ENCODE data around the gene ZNF407.

DNA sequence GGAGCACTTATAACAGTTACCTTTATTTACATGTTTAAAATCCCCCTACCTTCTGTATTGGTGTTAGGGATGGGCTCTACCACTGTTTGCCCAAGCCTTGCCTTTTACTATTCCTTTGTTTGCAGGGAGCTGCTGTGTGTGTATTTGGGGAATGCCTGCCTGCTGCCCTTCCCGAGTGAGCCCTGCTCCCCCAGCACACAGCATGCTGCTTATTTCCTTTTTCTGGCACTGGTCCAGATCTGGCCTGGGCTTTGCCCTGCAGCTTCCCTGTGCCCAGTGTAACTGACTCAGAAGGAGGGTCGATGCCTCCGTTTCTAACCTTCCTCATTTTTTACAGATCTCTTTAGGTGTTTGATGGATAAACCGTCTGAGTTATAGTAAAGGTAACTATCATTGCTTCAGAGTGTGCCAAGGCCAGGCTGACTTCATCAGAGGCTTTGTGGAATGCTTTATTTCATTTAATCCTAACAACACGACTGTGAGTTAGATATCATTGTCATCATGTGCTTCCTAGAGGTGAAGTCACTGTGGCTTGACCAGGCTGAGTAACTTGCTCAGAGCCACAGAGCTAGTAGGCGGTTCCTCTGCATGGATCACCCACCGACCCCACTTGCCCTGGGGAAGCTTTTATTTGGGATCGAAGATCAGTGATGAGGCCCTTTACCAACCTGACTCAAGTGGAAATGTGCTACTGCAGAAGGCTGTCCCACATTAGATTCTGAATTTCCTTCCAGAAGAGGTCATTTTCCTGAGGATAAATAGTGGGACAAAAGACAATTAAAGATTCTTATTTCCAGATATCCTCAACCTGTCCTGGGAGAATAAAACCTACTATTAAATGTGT, 238.8 kb downstream of the ZNF407 start:
- TF ChIP-seq, protein P1, sequence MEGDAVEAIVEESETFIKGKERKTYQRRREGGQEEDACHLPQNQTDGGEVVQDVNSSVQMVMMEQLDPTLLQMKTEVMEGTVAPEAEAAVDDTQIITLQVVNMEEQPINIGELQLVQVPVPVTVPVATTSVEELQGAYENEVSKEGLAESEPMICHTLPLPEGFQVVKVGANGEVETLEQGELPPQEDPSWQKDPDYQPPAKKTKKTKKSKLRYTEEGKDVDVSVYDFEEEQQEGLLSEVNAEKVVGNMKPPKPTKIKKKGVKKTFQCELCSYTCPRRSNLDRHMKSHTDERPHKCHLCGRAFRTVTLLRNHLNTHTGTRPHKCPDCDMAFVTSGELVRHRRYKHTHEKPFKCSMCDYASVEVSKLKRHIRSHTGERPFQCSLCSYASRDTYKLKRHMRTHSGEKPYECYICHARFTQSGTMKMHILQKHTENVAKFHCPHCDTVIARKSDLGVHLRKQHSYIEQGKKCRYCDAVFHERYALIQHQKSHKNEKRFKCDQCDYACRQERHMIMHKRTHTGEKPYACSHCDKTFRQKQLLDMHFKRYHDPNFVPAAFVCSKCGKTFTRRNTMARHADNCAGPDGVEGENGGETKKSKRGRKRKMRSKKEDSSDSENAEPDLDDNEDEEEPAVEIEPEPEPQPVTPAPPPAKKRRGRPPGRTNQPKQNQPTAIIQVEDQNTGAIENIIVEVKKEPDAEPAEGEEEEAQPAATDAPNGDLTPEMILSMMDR (IDR thresholded peaks at IDR 0.05; ENCODE audit: low read length): no peak
- TF ChIP-seq EZH2 (optimal IDR thresholded peaks at IDR 0.05; ENCODE audit: low read depth, low read length): no peak

Data from MM.1S (cell line).